ENCODE results near the gene FSTL4.

Gene FSTL4

DNA sequence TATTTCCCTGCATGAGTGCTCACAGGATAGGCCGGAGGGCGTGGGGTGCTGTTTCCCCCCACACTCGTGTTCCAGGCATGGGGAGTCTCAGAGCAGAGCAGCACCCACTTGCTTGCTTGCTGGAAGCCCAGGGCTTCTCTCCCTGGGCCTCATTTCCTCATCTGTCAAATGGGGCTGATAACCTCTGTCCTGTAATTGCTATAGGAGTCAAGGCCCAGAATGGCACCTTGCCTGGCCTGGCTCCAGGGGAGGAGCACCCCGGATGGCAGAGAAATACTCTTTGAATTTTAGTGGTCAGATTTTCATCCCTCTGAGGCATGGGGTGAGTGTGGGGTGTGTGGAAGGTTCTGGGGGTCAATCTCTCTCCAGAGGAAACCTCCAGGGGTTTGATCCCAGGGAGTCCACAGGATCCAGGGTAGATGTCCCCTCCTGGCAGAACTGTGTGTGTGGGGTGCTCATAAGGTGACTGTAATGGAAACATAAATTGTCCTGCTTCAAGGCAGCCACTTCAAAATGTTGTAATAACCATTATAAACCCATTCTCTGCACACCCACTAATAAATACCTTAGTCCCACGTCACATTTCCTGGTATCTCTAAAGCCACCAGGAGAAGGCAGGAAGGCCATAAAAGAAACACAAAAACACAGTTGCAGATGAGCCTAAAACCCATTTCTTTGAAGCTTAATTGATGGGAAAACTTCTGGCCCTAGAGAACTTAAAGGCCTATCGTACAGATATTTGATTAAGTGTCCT is 272.2 kb downstream of the FSTL4 start:
- no peak for DNase-seq (ENCODE audit: low read depth)

DNA sequence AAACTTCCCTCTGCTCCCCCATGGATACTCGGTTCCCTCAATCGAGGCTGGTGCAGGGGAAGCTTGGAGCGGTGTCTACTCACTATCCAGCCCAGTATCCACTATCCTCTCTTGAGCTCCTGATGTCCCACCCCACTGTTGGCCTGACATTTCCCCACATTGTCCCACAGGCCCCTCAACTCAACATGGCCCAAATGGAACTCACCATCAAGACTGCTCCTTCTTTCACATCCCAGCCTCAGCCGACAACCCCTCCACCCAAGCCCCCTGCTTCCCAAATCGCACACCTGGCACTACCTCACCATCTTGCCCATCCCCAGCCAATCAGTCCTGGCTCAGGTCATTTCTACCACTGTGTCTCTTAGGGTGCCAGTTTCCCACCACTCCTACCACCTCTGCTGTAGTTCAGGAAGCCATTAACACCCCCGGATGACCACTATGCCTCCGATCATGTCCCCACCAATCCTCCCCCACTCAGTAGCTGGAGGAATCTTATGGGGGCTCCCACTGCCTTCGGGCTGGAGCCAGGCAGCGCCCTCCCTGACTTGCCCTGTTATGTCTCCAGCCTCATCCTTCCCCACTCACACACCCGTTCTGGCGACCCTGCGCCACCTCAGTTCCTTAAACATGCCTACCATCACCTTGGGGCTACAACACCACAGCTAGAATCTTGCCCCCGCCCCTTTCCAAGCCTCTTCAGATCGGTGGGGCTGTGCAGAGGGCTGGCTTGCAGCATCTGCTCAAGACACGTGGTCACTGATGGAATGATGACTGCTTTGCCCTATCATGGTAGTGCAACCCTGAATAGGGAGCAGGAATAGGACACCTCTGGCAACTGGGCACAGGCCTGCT is 273.6 kb downstream of the FSTL4 start:
- DNase-seq (ENCODE audit: low read depth), result no peak

DNA sequence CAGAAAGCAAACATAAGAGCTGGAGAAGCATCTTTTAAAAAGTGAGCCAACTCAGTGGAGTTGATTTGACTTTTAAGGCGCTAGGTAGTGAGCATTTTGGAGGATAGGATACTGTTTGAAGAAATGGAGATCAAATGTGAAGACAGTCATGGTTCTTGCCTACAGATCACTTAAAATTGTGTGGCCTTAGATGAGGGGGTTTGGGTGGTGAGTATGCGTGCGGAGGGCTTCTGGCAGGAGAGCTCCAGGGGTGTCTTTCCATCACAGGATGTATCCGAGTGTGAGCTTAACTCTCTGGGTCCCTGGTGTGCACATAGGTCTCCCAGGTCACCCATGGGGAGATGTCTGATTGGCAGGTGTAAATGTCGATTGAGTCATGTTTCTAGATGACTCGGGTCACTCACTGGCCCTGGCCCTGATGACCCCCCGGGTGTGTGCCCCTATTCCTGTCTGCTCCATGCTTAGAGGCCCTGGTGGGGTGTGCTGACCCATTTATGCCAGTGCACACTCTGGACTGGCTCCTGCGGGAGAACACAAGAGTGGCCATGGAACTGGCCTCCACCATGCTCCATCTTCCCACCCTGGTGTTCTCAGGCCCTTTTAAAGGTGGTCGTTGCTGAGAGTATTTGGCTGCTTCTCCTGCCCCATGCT is 274.4 kb downstream of the FSTL4 start:
- DNase-seq (ENCODE audit: low read depth), result no peak

GRCh38 chr5:133336969-133337410 is 275.4 kb downstream of the FSTL4 start:
- no peak for DNase-seq (ENCODE audit: low read depth)

GRCh38 chr5:133336121-133336968 is 276.0 kb downstream of the FSTL4 start:
- DNase-seq (ENCODE audit: low read depth), result no peak

DNA sequence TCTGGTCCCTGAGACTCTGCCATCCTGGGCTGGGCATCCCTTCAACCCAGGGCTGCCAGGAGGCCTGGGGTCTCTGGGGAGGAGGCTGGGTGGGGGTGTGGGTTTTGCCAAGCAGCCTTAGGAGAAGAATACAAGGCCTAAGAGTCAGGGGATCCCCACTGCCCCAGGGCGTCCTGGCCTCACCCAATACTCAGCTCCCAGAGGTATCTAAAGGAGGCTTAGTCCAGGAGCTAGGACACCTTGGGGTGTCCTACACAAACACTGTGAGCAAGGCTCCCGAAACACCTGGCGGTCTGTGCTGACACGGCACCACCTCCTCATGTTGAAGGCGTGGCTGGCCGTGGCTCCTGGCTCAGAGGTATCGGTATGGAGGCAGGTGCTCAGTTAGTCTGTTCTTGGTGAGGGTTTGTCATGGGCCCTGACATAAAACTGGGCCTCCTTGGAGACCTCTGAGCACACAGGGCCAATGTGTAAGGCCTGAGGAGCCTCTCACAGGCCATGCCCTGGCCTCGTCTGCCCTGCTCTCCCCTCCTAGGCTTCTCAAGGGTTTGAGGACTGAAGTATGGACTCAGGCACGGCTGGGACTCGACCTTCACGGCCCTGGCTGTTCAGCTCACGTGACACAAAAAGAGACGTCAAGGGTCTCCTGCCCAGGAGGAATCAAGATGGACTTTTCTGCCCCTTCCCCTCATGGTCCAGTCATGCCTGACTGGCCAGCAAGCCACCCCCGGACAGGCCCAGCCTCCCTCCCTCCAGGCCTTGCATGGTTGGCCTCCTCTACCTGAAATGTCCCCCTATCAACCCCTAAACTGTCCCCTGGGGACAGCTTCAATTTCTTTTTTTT is 277.3 kb downstream of the FSTL4 start:
- DNase-seq (ENCODE audit: low read depth), result no peak

DNA sequence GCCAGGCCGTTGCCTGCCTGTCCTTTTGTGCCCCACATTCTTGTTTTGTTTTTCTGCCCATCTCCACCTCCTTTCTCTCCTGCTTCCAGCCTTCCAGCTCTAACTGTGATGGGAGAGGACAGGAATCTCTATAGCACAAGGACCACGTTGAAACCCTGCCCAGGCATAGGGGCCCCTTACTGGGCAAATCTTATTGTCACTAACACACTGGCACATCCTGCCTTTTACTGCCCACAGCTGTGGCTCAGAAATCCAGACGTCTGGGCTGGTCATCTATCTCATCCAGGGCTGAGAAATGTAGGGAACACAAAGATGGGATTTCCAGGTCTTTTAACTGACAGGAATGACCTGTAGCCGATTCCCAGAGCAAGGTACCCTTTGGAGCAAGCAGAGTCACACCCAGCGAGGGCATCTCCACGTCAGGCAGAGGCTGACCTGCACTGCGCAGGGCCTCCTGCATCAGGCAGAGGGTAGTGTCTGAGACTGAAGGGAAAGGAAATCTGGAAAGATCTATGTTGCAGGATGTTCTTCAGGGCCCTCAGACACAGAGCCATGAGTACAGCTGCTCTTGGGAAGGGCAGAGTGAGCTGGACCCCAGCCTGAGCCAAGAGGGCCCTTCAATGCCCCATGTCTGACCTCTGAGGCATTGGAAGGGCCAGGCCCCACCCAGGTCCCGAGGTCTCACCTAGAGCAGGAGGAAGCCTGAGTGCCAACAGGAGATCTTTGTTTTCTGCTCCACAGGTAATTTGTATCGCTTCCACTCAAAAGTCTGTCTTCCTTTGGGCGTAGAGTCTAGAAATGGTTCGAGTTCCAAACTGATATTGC is 278.8 kb downstream of the FSTL4 start:
- DNase-seq (ENCODE audit: low read depth), result no peak

- no peak for DNase-seq (ENCODE audit: low read depth)
These were observed 279.8 kb downstream of the FSTL4 start for GRCh38 chr5:133332439-133333024.

DNA sequence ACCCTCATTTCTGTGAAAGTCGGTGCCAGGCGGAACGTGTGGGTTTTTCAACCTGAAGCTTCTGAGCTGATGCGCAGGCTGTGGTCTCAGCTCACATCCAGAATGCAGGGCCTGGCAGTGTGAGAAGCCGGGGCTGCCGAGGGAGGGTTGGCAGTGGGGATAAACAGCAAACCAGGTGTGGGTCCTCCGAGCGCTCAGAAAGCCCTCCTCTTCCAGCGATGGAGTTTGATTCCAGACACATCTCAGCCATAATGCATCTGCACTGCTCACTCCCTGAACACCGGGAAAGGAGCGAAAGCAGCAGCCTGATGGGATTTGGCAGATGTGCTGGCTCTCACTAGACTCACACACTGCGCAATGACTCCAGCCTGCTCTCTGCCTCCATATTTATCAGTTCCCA is 280.4 kb downstream of the FSTL4 start:
- DNase-seq (ENCODE audit: low read depth), result no peak

GRCh38 chr5:133330956-133331355 is 281.4 kb downstream of the FSTL4 start:
- no peak for DNase-seq (ENCODE audit: low read depth)

DNA sequence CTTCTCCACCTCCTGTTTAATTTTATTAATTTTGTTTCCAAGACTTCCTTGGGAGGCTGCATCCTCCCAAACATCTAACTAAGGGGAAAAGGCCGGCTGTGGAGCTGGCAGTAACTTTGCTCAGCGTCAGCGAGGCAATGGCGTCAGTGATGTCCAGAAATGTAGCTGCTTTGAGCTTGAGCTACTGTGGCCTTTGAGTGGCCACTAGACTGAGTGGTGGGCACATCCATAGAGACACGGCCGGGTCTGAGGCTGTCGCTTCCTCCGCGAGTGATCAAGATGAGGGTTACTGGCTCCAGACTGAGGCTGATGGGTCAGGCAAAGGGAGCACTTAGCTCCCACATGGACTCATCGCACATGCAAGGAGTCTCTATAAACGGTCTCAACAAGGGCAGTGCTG is 283.5 kb downstream of the FSTL4 start:
- DNase-seq (ENCODE audit: low read depth), result no peak

DNA sequence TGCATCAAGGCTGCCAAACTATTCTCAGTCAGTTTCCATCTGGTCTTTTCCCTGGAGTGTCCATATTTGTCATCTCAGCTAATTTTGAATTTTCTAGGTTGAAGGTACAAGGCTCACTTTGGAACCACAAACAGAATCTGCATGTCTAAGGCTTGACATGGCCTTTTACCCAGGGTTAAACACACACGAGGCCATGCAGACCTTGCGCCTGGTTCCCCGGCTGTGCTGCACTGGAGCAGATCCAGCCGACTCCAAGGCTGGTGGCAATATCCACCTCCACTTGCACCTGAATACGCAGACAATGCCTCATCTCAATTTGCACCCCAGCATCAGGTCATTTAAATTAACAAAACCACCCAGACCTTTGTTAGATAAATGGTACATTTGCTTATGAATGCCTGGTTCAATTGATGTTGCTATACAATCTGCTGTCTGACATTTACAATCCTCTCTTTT is 284.4 kb downstream of the FSTL4 start:
- DNase-seq (ENCODE audit: low read depth), result no peak

DNA sequence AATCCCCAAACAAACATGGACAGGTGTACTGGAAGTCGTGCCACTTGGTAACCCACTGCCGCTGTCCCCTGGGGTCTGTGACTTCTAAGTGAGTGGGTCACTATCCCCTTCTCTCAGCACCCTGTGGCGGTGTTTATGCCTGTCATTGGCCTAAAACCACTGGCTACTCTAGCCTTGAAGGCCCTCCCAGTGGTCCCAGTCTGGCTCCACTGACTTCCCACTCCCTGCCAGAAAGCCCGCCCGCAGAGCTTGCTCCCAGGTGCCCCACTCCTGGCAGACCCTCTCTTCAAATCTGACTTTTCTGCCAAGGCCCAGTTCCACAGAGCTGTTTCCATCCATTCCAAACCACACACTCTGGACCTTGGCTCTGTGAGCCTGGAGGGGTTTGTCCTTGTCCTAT is 286.0 kb downstream of the FSTL4 start:
- DNase-seq (ENCODE audit: low read depth), result no peak

GRCh38 chr5:133325864-133326263 is 286.5 kb downstream of the FSTL4 start:
- no peak for DNase-seq (ENCODE audit: low read depth)

DNA sequence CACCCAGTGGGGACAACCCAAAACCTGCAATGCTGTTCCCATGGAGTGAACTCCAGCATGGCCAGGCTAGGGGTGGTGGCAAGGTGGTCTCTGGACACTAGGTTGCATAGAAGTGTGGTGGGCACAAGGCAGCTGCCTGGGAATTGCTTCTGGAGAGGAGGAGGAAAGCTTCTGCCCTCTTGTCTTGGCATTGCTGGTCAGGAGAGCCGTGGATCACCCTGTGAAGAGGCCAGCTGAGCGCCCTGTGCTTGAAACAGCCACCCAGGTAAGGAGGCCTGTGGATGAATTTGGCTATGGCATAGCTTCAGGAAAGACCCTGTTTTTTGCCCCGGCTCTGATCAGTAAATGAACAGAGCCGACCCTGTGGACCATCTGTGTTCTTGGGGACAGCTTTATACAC is 287.4 kb downstream of the FSTL4 start:
- no peak for DNase-seq (ENCODE audit: low read depth)

- DNase-seq (ENCODE audit: low read depth), result no peak
These were observed 288.6 kb downstream of the FSTL4 start for GRCh38 chr5:133323494-133324457.

DNA sequence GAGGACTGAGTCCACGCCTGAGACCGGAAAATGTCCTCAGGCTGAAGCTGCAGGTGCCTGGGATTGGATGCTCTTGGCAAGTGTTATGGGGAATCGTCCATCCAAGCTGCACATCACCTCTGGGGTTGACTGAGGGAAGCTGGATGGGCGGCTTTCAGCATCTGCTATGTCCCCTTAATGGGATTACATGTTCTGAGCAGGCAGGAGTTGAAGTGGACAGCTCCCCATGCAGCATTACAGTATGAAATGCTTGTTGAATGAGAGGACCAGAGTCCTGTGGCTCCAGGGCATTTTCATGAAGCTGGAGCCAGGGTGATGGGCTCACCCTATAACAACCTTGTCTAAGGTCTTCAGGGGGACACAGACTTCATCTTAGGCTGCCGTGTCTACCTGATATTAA is 289.6 kb downstream of the FSTL4 start:
- DNase-seq (ENCODE audit: low read depth), result no peak

GRCh38 chr5:133321833-133322420 is 290.4 kb downstream of the FSTL4 start:
- peak; percentile 28 for DNase-seq (ENCODE audit: low read depth)
